ENCODE results near the gene CTTNBP2NL.
"Not testable (repeated sequence)": the region's sequence is repeated elsewhere in the genome, so short reads cannot be mapped to it uniquely, and the experiment has no call there.

Gene CTTNBP2NL

DNA sequence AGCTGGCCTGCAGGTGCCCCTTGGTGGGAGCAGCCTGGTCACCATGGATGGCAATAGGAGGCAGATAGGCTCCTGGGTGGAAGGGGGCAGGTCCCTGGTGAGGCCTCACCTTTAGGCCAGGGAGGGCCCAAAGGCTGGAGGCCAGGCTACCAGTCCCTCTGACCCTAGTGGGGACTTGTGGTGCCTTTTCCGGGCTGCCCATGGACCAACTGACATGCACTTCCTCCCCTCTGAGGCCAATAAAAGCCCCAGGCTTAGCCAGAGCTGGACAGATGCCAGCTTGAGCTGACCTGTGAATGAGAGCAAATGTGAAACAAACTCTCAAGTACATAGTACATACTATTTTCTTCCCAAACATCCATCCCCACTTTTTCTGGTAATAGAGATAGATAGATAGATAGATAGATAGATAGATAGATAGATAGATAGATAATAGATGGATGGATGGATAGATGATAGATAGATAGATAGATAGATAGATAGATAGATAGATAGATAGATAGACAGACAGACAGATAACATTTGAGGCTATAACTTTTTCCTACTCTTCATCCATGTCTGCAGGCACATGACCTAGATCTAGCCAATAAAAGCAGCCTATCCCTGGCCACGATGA lies 9.2 kb upstream of the CTTNBP2NL start:
- TF ChIP-seq, protein P1, sequence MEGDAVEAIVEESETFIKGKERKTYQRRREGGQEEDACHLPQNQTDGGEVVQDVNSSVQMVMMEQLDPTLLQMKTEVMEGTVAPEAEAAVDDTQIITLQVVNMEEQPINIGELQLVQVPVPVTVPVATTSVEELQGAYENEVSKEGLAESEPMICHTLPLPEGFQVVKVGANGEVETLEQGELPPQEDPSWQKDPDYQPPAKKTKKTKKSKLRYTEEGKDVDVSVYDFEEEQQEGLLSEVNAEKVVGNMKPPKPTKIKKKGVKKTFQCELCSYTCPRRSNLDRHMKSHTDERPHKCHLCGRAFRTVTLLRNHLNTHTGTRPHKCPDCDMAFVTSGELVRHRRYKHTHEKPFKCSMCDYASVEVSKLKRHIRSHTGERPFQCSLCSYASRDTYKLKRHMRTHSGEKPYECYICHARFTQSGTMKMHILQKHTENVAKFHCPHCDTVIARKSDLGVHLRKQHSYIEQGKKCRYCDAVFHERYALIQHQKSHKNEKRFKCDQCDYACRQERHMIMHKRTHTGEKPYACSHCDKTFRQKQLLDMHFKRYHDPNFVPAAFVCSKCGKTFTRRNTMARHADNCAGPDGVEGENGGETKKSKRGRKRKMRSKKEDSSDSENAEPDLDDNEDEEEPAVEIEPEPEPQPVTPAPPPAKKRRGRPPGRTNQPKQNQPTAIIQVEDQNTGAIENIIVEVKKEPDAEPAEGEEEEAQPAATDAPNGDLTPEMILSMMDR (IDR thresholded peaks at IDR 0.05) = no peak
- TF ChIP-seq ZFX (IDR thresholded peaks at IDR 0.05; ENCODE audit: borderline replicate concordance) = no peak
- H3K27ac ChIP-seq = no peak overlapping the region

DNA sequence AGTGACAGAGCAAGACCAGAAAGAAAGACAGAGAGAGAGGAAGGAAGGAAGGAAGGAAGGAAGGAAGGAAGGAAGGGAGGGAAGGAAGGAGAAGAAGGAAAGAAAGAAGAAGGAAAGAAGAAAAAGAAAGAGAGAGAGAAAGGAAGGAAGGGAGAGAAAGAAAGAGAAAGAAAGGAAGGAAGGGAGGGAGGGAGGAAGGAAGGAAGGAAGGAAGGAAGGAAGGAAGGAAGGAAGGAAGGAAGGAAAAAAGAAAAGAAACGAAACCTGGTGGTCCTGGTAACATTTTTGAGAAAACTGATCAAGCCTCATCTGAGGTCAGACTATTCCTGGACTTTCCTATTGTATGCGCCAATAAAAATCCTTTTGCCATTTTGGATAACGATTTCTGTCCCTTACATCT lies 8.2 kb upstream of the CTTNBP2NL start:
- TF ChIP-seq, protein P1 (IDR thresholded peaks at IDR 0.05) = no peak
- no peak for TF ChIP-seq ZFX (IDR thresholded peaks at IDR 0.05; ENCODE audit: borderline replicate concordance)
- no peak overlapping the region for H3K27ac ChIP-seq

DNA sequence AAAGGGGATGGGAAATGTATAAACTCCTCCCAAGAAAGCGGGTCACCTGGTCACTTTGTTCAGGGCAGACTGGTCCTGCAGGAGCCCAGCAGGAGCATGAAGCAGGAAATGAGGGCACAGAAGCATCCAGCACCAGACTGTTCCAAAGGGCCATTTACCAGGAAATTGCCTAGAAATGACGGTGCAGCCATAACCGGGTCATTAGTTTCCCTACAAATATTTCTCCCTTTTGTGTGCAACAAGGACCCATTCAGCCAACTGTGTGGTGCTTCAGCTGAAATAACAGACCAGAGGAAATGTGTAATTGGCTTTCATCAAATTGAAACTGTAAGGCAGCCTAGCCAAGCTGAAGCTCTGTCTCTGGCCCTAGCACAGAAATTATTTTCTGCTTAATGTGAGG lies 7.6 kb upstream of the CTTNBP2NL start:
- TF ChIP-seq, protein P1 (IDR thresholded peaks at IDR 0.05) = no peak
- TF ChIP-seq ZFX (IDR thresholded peaks at IDR 0.05; ENCODE audit: borderline replicate concordance) = no peak
- no peak overlapping the region for H3K27ac ChIP-seq

- TF ChIP-seq ZFX (IDR thresholded peaks at IDR 0.05; ENCODE audit: borderline replicate concordance) = no peak
- TF ChIP-seq, protein P1 (IDR thresholded peaks at IDR 0.05) = no peak
- H3K27ac ChIP-seq = no peak overlapping the region
Measured at GRCh38 chr1:112389689-112390088, 6.3 kb upstream of the CTTNBP2NL start.

- not testable (repeated sequence) for H3K27ac ChIP-seq
Measured at GRCh38 chr1:112390335-112390734, 5.7 kb upstream of the CTTNBP2NL start.

DNA sequence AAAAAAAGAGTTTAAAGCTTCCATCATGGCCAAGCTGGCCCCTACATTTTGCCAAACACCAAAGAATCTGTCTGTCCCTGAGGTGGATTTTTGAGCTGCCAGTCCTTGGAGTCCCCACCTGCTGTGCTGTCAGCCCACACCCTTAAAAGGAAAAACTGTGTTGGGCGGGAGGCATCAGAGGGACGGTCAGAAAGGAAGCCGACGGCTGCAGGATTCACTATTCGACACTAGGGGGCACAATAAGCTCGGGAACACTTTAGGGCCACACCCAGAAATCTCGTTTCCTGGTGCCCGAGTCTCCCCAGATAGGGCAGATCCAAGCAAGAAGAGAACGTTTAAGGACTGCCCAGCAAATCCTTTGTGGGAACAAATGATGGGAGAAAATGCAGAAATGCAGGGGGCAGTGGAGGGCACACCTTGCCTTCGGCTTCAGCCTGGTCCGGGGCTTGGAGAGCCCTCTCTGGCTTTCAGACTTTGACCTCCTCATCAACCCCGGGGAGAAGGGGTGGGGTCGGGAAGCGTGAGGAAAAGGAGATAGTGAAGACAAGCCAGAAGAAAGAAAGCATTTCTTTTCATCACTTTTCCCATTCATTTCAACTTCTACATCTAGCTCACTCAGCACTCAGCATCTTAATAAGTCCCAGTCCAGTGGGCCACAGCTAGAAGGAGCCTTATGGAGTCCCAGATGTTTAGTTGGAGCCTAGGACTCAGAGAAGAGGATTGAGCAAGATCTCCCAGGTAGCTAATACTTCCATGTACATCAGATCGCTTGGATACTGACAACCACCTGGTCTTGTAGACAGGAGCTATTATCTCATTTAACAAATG lies 5.0 kb upstream of the CTTNBP2NL start:
- TF ChIP-seq, protein P1 (IDR thresholded peaks at IDR 0.05) = peak; percentile 91
- TF ChIP-seq ZFX (IDR thresholded peaks at IDR 0.05; ENCODE audit: borderline replicate concordance) = no peak
- no peak overlapping the region for H3K27ac ChIP-seq

GRCh38 chr1:112391603-112391940 lies 4.4 kb upstream of the CTTNBP2NL start:
- no peak overlapping the region for H3K27ac ChIP-seq
- TF ChIP-seq, protein P1 (IDR thresholded peaks at IDR 0.05) = no peak
- no peak for TF ChIP-seq ZFX (IDR thresholded peaks at IDR 0.05; ENCODE audit: borderline replicate concordance)

Data from 22Rv1 (cell line).